ENCODE data around the gene COL23A1. TPM values are rescaled to one million over a fixed set of nuclear protein-coding genes. Genes with fewer than 3 reads are reported as not detected.

COL23A1 gene
- total RNA-seq, 1 experiment from 2014 or later: 21.7 TPM

GRCh38 chr5:178555005-178555404, 35.2 kb downstream of the COL23A1 start:
- no peak for DNase-seq (ENCODE audit: low read depth)

GRCh38 chr5:178554311-178554710, 35.9 kb downstream of the COL23A1 start:
- no peak for DNase-seq (ENCODE audit: low read depth)

- DNase-seq (ENCODE audit: low read depth): no peak
Measured at GRCh38 chr5:178553517-178553916, 36.7 kb downstream of the COL23A1 start.

GRCh38 chr5:178551468-178551867, 38.7 kb downstream of the COL23A1 start:
- DNase-seq (ENCODE audit: low read depth): no peak

GRCh38 chr5:178551059-178551458, 39.1 kb downstream of the COL23A1 start:
- no peak for DNase-seq (ENCODE audit: low read depth)

GRCh38 chr5:178548746-178549145, 41.4 kb downstream of the COL23A1 start:
- peak; percentile 69 for DNase-seq (ENCODE audit: low read depth)

GRCh38 chr5:178547753-178548415, 42.3 kb downstream of the COL23A1 start:
- DNase-seq (ENCODE audit: low read depth): no peak

GRCh38 chr5:178547052-178547666, 43.0 kb downstream of the COL23A1 start:
- no peak for DNase-seq (ENCODE audit: low read depth)

- DNase-seq (ENCODE audit: low read depth): no peak
Measured at GRCh38 chr5:178546675-178547033, 43.5 kb downstream of the COL23A1 start.

GRCh38 chr5:178545941-178546674, 44.1 kb downstream of the COL23A1 start:
- no peak for DNase-seq (ENCODE audit: low read depth)

GRCh38 chr5:178545176-178545575, 45.0 kb downstream of the COL23A1 start:
- no peak for DNase-seq (ENCODE audit: low read depth)

- DNase-seq (ENCODE audit: low read depth): no peak
Measured at GRCh38 chr5:178544166-178544834, 45.9 kb downstream of the COL23A1 start.

GRCh38 chr5:178542455-178542854, 47.7 kb downstream of the COL23A1 start:
- peak; percentile 73 for DNase-seq (ENCODE audit: low read depth)

GRCh38 chr5:178540526-178540925, 49.7 kb downstream of the COL23A1 start:
- DNase-seq (ENCODE audit: low read depth): no peak

- peak; percentile 63 for DNase-seq (ENCODE audit: low read depth)
Measured at GRCh38 chr5:178538741-178539229, 51.4 kb downstream of the COL23A1 start.

GRCh38 chr5:178537467-178538371, 52.5 kb downstream of the COL23A1 start:
- no peak for DNase-seq (ENCODE audit: low read depth)

- no peak for DNase-seq (ENCODE audit: low read depth)
Measured at GRCh38 chr5:178536541-178537466, 53.4 kb downstream of the COL23A1 start.

GRCh38 chr5:178535299-178536175, 54.7 kb downstream of the COL23A1 start:
- peak; percentile 84 for DNase-seq (ENCODE audit: low read depth)

- DNase-seq (ENCODE audit: low read depth): no peak
Measured at GRCh38 chr5:178533136-178533535, 57.1 kb downstream of the COL23A1 start.

All from Daoy (cell line).